Measurements from ENCODE around the gene SLC25A22. TPM values are rescaled to one million over a fixed set of nuclear protein-coding genes. Genes with fewer than 3 reads are reported as not detected.

Gene SLC25A22
- total and polyA plus RNA-seq, 2 donors (not counting 1 experiment from before 2014, with no cell fraction given): 9.9 to 10.4 TPM

DNA sequence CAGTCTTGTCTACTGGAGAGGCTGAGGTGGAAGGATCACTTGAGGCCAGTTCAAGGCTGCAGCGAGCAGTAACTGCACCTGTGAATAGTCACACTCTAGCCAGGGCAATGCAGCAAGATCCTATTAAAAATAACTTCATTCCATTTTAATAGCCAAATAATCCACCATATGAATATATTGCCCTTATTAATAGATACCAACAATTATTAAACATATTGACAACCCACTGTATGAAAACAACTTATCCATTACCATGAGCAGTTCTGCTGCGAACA, 31.2 kb downstream of the SLC25A22 start:
- Histone ChIP-seq H2AFZ (ENCODE audit: low read length) (no peak overlapping the region), H3K9ac (ENCODE audit: insufficient read depth, low read length) (no peak overlapping the region), H3K9me3 (ENCODE audit: control insufficient read depth, insufficient read depth, low read depth, low read length) (no peaks in the 10 kb centered on the region), H3K4me1 (ENCODE audit: control insufficient read depth, extremely low read depth, insufficient read depth, low read length) (peaks cover 6% of the 10 kb centered on the region), H3K27me3 (ENCODE audit: control insufficient read depth, insufficient read depth, low read length) (no peaks in the 10 kb centered on the region), H3K79me2 (ENCODE audit: control insufficient read depth, insufficient read depth, low read length) (peaks cover 9% of the 10 kb centered on the region), H4K20me1 (ENCODE audit: control insufficient read depth, extremely low read depth, insufficient read depth, low read length) (peaks cover 2% of the 10 kb centered on the region), H3K4me2 (ENCODE audit: extremely low read depth, insufficient read depth, low read length) (no peak overlapping the region), H3K4me3 (replicated peaks in 1 of 4; ENCODE audit: control extremely low read depth in 1 of 4, insufficient read depth in 1 of 4, low read depth in 3 of 4, low read length in 4 of 4) (no peak overlapping the region), H3K27ac (ENCODE audit: insufficient read depth, low read length) (no peak overlapping the region), H3K36me3 (ENCODE audit: control insufficient read depth, insufficient read depth, low read length) (peaks cover 50% of the 10 kb centered on the region)
- no peak for TF ChIP-seq EZH2 (IDR thresholded peaks at IDR 0.05; ENCODE audit: low read length, missing control alignments)
- TF ChIP-seq, protein P1, sequence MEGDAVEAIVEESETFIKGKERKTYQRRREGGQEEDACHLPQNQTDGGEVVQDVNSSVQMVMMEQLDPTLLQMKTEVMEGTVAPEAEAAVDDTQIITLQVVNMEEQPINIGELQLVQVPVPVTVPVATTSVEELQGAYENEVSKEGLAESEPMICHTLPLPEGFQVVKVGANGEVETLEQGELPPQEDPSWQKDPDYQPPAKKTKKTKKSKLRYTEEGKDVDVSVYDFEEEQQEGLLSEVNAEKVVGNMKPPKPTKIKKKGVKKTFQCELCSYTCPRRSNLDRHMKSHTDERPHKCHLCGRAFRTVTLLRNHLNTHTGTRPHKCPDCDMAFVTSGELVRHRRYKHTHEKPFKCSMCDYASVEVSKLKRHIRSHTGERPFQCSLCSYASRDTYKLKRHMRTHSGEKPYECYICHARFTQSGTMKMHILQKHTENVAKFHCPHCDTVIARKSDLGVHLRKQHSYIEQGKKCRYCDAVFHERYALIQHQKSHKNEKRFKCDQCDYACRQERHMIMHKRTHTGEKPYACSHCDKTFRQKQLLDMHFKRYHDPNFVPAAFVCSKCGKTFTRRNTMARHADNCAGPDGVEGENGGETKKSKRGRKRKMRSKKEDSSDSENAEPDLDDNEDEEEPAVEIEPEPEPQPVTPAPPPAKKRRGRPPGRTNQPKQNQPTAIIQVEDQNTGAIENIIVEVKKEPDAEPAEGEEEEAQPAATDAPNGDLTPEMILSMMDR (conservative IDR thresholded peaks at IDR 0.05 in 1 of 2, IDR thresholded peaks at IDR 0.05 in 1 of 2; ENCODE audit: low read depth in 1 of 2, low read length in 2 of 2): no peak
- no peak for DNase-seq (ENCODE audit: low read depth in 2 of 2)

DNA sequence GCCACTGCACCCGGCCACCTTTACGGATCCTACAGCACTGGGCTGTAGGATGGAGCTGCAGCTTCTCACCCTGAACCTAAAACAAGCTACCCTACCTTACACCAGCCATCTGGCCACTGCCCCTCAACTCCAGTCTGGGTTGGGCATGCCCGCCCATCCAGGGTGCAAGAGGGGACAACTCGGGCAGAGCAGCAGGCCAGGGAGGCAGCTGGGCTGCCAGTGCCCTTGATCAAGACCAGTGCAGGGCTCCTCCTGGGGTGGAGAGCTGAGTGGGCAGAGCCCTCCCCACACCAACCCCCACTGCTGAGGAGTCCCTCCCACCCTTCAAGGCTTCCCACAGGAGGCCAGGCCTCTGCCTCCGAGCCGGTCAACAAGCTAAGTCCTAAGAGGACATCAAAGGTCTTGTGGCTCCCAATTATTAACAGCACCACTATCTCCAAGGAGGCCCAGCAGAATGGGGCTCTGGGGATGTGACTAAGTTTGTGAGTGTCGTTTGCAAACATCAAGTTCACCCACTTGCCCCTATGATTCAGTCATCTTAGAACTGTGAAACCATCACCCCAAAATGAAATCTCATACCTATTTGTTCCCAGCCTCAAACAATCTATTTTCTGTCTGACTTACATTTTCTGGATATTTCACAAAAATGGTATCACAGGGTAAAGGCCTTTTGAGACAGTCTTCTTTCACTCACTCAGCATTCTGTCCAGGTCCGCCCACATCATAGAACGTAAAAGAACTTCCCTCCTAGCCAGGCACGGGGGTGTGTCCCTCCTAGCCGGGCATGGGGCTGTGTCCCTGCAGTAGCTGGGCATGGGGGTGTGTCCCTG, 31.8 kb downstream of the SLC25A22 start:
- Histone ChIP-seq H3K27me3 (ENCODE audit: control insufficient read depth, insufficient read depth, low read length) (no peaks in the 10 kb centered on the region), H4K20me1 (ENCODE audit: control insufficient read depth, extremely low read depth, insufficient read depth, low read length) (peaks cover 2% of the 10 kb centered on the region), H3K4me2 (ENCODE audit: extremely low read depth, insufficient read depth, low read length) (no peak overlapping the region), H3K4me3 (replicated peaks in 1 of 4; ENCODE audit: control extremely low read depth in 1 of 4, insufficient read depth in 1 of 4, low read depth in 3 of 4, low read length in 4 of 4) (no peak overlapping the region), H3K9me3 (ENCODE audit: control insufficient read depth, insufficient read depth, low read depth, low read length) (no peaks in the 10 kb centered on the region), H3K9ac (ENCODE audit: insufficient read depth, low read length) (no peak overlapping the region), H3K36me3 (ENCODE audit: control insufficient read depth, insufficient read depth, low read length) (peaks cover 47% of the 10 kb centered on the region), H3K79me2 (ENCODE audit: control insufficient read depth, insufficient read depth, low read length) (peaks cover 4% of the 10 kb centered on the region), H3K4me1 (ENCODE audit: control insufficient read depth, extremely low read depth, insufficient read depth, low read length) (peaks cover 6% of the 10 kb centered on the region), H2AFZ (ENCODE audit: low read length) (no peak overlapping the region), H3K27ac (ENCODE audit: insufficient read depth, low read length) (no peak overlapping the region)
- TF ChIP-seq EZH2 (IDR thresholded peaks at IDR 0.05; ENCODE audit: low read length, missing control alignments): no peak
- TF ChIP-seq, protein P1 (conservative IDR thresholded peaks at IDR 0.05 in 1 of 2, IDR thresholded peaks at IDR 0.05 in 1 of 2; ENCODE audit: low read depth in 1 of 2, low read length in 2 of 2): no peak
- DNase-seq (ENCODE audit: low read depth in 2 of 2): no peak

DNA sequence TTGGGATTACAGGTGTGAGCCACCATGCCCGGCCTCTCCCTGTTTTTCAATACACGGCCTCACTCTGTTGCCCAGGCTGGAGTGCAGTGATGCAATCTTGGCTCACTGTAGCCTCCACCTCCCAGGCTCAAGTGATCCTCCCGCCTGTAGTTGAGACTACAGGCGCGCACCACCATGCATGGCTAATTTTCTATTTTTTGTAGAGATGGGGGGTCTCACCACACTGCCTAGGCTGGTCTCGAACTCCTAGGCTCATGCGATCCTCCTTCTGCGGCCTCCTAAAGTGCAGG, 32.3 kb downstream of the SLC25A22 start:
- Histone ChIP-seq H3K27me3 (ENCODE audit: control insufficient read depth, insufficient read depth, low read length) (no peaks in the 10 kb centered on the region), H3K9ac (ENCODE audit: insufficient read depth, low read length) (no peak overlapping the region), H3K4me1 (ENCODE audit: control insufficient read depth, extremely low read depth, insufficient read depth, low read length) (peaks cover 6% of the 10 kb centered on the region), H3K79me2 (ENCODE audit: control insufficient read depth, insufficient read depth, low read length) (peaks cover under 1% of the 10 kb centered on the region), H2AFZ (ENCODE audit: low read length) (no peak overlapping the region), H3K4me2 (ENCODE audit: extremely low read depth, insufficient read depth, low read length) (no peak overlapping the region), H4K20me1 (ENCODE audit: control insufficient read depth, extremely low read depth, insufficient read depth, low read length) (peaks cover 2% of the 10 kb centered on the region), H3K4me3 (replicated peaks in 1 of 4; ENCODE audit: control extremely low read depth in 1 of 4, insufficient read depth in 1 of 4, low read depth in 3 of 4, low read length in 4 of 4) (no peak overlapping the region), H3K36me3 (ENCODE audit: control insufficient read depth, insufficient read depth, low read length) (peaks cover 43% of the 10 kb centered on the region), H3K27ac (ENCODE audit: insufficient read depth, low read length) (no peak overlapping the region), H3K9me3 (ENCODE audit: control insufficient read depth, insufficient read depth, low read depth, low read length) (no peaks in the 10 kb centered on the region)
- TF ChIP-seq EZH2 (IDR thresholded peaks at IDR 0.05; ENCODE audit: low read length, missing control alignments): no peak
- TF ChIP-seq, protein P1 (conservative IDR thresholded peaks at IDR 0.05 in 1 of 2, IDR thresholded peaks at IDR 0.05 in 1 of 2; ENCODE audit: low read depth in 1 of 2, low read length in 2 of 2): no peak
- DNase-seq (ENCODE audit: low read depth in 2 of 2): no peak
